Fibroblast of lung (primary cell): Measurements from ENCODE around the gene GNB1L. TPM values are rescaled to one million over a fixed set of nuclear protein-coding genes. Genes with fewer than 3 reads are reported as not detected.

ENCODE experiments used
- DNase-seq, 2 donors: peaks; one replicate each; pipeline versions ENCODE4 v3.0.0 to v3.0.0-alpha.2; 2010; ENCODE audit warnings: low read depth in 2 of 2
- H2AFZ ChIP-seq: 2 replicates; pipeline ENCODE4 v1.5.1; 2012; ENCODE audit warnings: low read length, control low read depth, inconsistent platforms
- H3K27ac ChIP-seq: 2 replicates; pipeline ENCODE4 v1.5.1; 2011; ENCODE audit warnings: low read length, control low read depth; ENCODE audit not compliant: insufficient read depth
- H3K27me3 ChIP-seq: 2 replicates; pipeline ENCODE4 v1.5.1; 2011; ENCODE audit warnings: mild to moderate bottlenecking, low read length; ENCODE audit not compliant: control insufficient read depth, insufficient read depth
- H3K36me3 ChIP-seq: 2 replicates; pipeline ENCODE4 v1.5.1; 2011; ENCODE audit warnings: low read length; ENCODE audit not compliant: control insufficient read depth, insufficient read depth
- H3K4me1 ChIP-seq: 2 replicates; pipeline ENCODE4 v1.5.1; 2011; ENCODE audit warnings: low read length; ENCODE audit not compliant: control insufficient read depth, insufficient read depth; ENCODE audit errors: extremely low read depth
- H3K4me2 ChIP-seq: 2 replicates; pipeline ENCODE4 v1.5.1; 2011; ENCODE audit warnings: low read length, control low read depth; ENCODE audit not compliant: insufficient read depth; ENCODE audit errors: extremely low read depth
- H3K4me3 ChIP-seq, 4 experiments: fragments of 200-600 bp in 1 of 4; sonication (generic) in 1 of 4; replicated peaks in 1 of 4; 2 replicates each; pipeline ENCODE4 v1.5.1; 2011 to 2016; ENCODE audit warnings: low read length in 4 of 4, low read depth in 3 of 4, mild to moderate bottlenecking in 3 of 4, control low read depth in 2 of 4, inconsistent platforms in 1 of 4, mixed read lengths in 1 of 4; ENCODE audit not compliant: insufficient read depth in 1 of 4; ENCODE audit errors: control extremely low read depth in 1 of 4
- H3K79me2 ChIP-seq: 2 replicates; pipeline ENCODE4 v1.5.1; 2012; ENCODE audit warnings: mild to moderate bottlenecking, low read length, inconsistent platforms; ENCODE audit not compliant: control insufficient read depth, insufficient read depth
- H3K9ac ChIP-seq: 2 replicates; pipeline ENCODE4 v1.5.1; 2011; ENCODE audit warnings: mild to moderate bottlenecking, low read length, control low read depth; ENCODE audit not compliant: insufficient read depth
- H3K9me3 ChIP-seq: 2 replicates; pipeline ENCODE4 v1.5.1; 2012; ENCODE audit warnings: low read depth, low read length; ENCODE audit not compliant: control insufficient read depth, insufficient read depth
- H4K20me1 ChIP-seq: 2 replicates; pipeline ENCODE4 v1.5.1; 2011; ENCODE audit warnings: low read length; ENCODE audit not compliant: control insufficient read depth, insufficient read depth; ENCODE audit errors: extremely low read depth
- EZH2 ChIP-seq: IDR thresholded peaks from 2 replicates; pipeline ENCODE4 v1.5.1; 2012; ENCODE audit warnings: low read length, control low read depth, mild to moderate bottlenecking; ENCODE audit errors: missing control alignments
- polyA plus RNA-seq, 2 donors: library from polyadenylated mRNA; depleted of rRNA in 1 of 2; stranded (reverse) in 1 of 2; unstranded in 1 of 2; fragments of >200 nt; gene quantifications; 2 replicates each; pipeline ENCODE4 v1.2.1, GENCODE V29; 2011 to 2012; ENCODE audit warnings: missing spikeins in 1 of 2
- total RNA-seq: library from RNA; depleted of rRNA; stranded (reverse); fragments of >200 nt; gene quantifications from 2 replicates; pipeline ENCODE4 v1.2.1, GENCODE V29; 2014
- TF ChIP-seq, protein P1 (sequence below), 2 donors: IDR thresholded peaks in 1 of 2; conservative IDR thresholded peaks in 1 of 2; 1 replicate in 1 of 2; 2 replicates in 1 of 2; pipeline ENCODE4 v1.5.1; 2011 to 2012; ENCODE audit warnings: low read length in 2 of 2, control low read depth in 1 of 2, inconsistent platforms in 1 of 2, low read depth in 1 of 2, mild to moderate bottlenecking in 1 of 2

The GNB1L gene
- total and polyA plus RNA-seq, 2 donors (not counting 1 experiment from before 2014, with no cell fraction given), result 1.4 to 7.8 TPM

DNA sequence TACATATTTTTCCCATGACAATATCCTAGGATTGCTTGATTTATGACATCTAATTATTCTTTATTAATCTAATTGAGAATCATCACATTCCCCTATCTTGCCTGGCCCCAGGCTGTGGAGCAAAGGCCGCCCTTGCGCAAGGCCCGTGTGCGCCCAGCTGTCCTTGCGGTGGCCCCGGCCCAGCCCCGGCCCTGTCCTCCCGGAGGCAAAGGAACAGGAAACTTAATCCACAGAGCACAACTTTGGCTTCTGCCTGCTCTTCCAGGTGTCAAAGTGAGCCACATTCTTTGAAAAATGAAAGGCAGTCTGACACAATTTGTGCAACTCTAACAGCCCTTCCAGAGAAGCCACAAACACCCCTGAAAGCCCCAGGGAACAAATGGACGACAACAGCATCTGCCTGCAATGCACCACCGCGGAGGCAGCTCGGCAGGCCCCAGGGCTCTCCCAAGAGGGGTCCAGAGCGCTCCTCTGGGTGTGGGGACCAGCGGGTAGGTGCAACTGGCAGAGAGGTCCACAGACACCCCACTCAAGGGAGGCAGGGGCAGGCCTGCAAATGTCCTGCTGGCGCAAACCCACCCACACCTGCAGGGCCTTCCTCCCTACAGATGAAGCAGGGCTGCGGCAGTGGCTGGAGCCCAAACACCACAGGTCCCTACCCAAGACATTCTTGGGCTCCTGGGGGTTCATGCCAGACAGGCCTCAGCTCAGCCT lies 30.3 kb downstream of the GNB1L start:
- no peak overlapping the region for H3K9ac ChIP-seq
- H3K4me3 ChIP-seq, result no peak overlapping the region
- H3K79me2 ChIP-seq, result no peaks in the 10 kb centered on the region
- TF ChIP-seq, protein P1, sequence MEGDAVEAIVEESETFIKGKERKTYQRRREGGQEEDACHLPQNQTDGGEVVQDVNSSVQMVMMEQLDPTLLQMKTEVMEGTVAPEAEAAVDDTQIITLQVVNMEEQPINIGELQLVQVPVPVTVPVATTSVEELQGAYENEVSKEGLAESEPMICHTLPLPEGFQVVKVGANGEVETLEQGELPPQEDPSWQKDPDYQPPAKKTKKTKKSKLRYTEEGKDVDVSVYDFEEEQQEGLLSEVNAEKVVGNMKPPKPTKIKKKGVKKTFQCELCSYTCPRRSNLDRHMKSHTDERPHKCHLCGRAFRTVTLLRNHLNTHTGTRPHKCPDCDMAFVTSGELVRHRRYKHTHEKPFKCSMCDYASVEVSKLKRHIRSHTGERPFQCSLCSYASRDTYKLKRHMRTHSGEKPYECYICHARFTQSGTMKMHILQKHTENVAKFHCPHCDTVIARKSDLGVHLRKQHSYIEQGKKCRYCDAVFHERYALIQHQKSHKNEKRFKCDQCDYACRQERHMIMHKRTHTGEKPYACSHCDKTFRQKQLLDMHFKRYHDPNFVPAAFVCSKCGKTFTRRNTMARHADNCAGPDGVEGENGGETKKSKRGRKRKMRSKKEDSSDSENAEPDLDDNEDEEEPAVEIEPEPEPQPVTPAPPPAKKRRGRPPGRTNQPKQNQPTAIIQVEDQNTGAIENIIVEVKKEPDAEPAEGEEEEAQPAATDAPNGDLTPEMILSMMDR (conservative IDR thresholded peaks at IDR 0.05 in 1 of 2, IDR thresholded peaks at IDR 0.05 in 1 of 2; ENCODE audit: low read depth in 1 of 2, low read length in 2 of 2), result no peak
- no peak for TF ChIP-seq EZH2
- H3K36me3 ChIP-seq, result peaks cover 2% of the 10 kb centered on the region
- no peaks in the 10 kb centered on the region for H3K9me3 ChIP-seq
- H4K20me1 ChIP-seq, result no peaks in the 10 kb centered on the region
- no peaks in the 10 kb centered on the region for H3K4me1 ChIP-seq
- no peak for DNase-seq
- H3K4me2 ChIP-seq, result no peak overlapping the region
- H2AFZ ChIP-seq, result no peak overlapping the region
- no peak overlapping the region for H3K27ac ChIP-seq
- no peaks in the 10 kb centered on the region for H3K27me3 ChIP-seq

DNA sequence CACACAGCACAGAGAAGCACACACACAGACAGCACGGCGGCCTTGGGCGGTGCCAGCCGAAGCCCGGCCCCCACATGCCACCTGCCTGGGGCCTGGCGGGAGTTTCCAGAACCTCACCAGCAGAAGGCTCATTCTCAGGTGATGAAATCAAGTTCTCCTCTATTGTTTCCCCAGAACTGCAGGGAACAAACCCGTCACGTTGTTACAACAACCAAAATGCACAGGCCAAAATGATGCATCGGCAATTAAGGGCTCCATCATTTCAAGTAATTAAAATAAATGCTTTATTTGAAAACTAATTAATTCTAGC lies 30.8 kb downstream of the GNB1L start:
- H3K4me1 ChIP-seq, result no peaks in the 10 kb centered on the region
- no peak overlapping the region for H2AFZ ChIP-seq
- no peaks in the 10 kb centered on the region for H3K27me3 ChIP-seq
- H3K4me3 ChIP-seq, result no peak overlapping the region
- no peaks in the 10 kb centered on the region for H4K20me1 ChIP-seq
- no peak for DNase-seq
- no peak overlapping the region for H3K27ac ChIP-seq
- H3K9ac ChIP-seq, result no peak overlapping the region
- peaks cover 2% of the 10 kb centered on the region for H3K36me3 ChIP-seq
- H3K4me2 ChIP-seq, result no peak overlapping the region
- H3K79me2 ChIP-seq, result no peaks in the 10 kb centered on the region
- H3K9me3 ChIP-seq, result no peaks in the 10 kb centered on the region
- TF ChIP-seq, protein P1 (conservative IDR thresholded peaks at IDR 0.05 in 1 of 2, IDR thresholded peaks at IDR 0.05 in 1 of 2; ENCODE audit: low read depth in 1 of 2, low read length in 2 of 2), result no peak
- TF ChIP-seq EZH2, result no peak

DNA sequence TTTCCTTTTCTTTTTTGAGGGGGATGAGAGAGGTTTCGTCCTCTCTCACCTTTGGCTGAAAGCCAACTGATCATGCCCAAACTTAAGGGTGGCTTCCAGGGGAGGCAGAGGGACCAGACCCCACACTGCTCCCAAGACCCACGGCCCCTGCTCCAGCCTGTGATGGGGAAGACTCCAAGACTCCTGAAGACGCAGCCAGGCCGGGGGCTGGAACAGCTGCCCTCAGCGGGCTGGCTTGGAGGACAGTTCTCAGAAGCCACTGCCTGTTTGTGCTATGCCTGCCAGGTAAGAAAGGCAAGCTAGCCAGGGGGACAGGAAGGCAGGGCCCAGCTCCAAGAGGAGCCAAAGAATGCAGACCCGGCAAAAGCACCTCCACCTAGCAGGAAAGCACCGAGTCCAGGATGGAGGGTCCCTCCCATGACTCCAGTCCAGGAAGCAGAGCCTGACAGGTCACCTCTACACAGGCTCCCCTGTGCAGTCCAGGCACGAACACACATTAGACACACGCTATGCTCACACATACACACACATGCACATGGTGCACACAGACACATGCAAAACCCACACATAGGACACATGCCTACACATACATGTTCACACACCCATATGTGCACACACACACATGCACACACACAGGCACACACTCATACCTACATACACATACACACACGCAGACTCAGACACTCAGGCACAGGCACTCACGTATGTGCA lies 31.3 kb downstream of the GNB1L start:
- no peaks in the 10 kb centered on the region for H3K9me3 ChIP-seq
- H3K36me3 ChIP-seq, result peaks cover 2% of the 10 kb centered on the region
- H3K4me1 ChIP-seq, result no peaks in the 10 kb centered on the region
- no peaks in the 10 kb centered on the region for H4K20me1 ChIP-seq
- H3K79me2 ChIP-seq, result no peaks in the 10 kb centered on the region
- TF ChIP-seq, protein P1 (conservative IDR thresholded peaks at IDR 0.05 in 1 of 2, IDR thresholded peaks at IDR 0.05 in 1 of 2; ENCODE audit: low read depth in 1 of 2, low read length in 2 of 2), result no peak
- TF ChIP-seq EZH2, result no peak
- no peak overlapping the region for H3K27ac ChIP-seq
- no peak overlapping the region for H3K4me2 ChIP-seq
- H3K9ac ChIP-seq, result no peak overlapping the region
- no peak overlapping the region for H2AFZ ChIP-seq
- no peaks in the 10 kb centered on the region for H3K27me3 ChIP-seq
- no peak overlapping the region for H3K4me3 ChIP-seq
- DNase-seq, result no peak
